CD4-positive, CD25-positive, alpha-beta regulatory T cell (primary cell): ENCODE measurements around the gene COX7A2. TPM values are rescaled to one million over a fixed set of nuclear protein-coding genes. Genes with fewer than 3 reads are reported as not detected.
A peak's percentile ranks its signal among the peaks of the same experiment; 100 is the strongest.

Experiments used
- ATAC-seq, 2 donors: fragments of 150-1000 bp; cut with Tn5 transposase; one replicate each; pipeline ENCODE4 v1.10.0; 2021; ENCODE audit warnings: low read depth in 2 of 2, moderate number of reproducible peaks in 2 of 2, moderate library complexity in 1 of 2
- DNase-seq, 3 donors: peaks; one replicate each; pipeline versions ENCODE4 v3.0.0 to v3.0.0-alpha.2; 2012 to 2022; ENCODE audit warnings: mixed read lengths in 1 of 3
- H3K27ac ChIP-seq: one replicate; pipeline ENCODE4 v1.7.0; 2013; ENCODE audit warnings: mild to moderate bottlenecking, low read length; ENCODE audit not compliant: insufficient read depth, poor library complexity, severe bottlenecking
- H3K27me3 ChIP-seq: one replicate; pipeline ENCODE4 v1.7.0; 2013; ENCODE audit warnings: low read length; ENCODE audit not compliant: control insufficient read depth, insufficient read depth
- H3K36me3 ChIP-seq: one replicate; pipeline ENCODE4 v1.7.0; 2013; ENCODE audit warnings: mild to moderate bottlenecking, low read length, moderate library complexity; ENCODE audit not compliant: control insufficient read depth, insufficient read depth
- H3K4me1 ChIP-seq: 2 replicates; pipeline ENCODE4 v1.7.0; 2013; ENCODE audit warnings: mild to moderate bottlenecking, low read length; ENCODE audit not compliant: insufficient read depth, control insufficient read depth, poor library complexity, severe bottlenecking
- H3K4me3 ChIP-seq: one replicate; pipeline ENCODE4 v1.7.0; 2013; ENCODE audit warnings: low read depth, mild to moderate bottlenecking, low read length, moderate library complexity
- H3K9me3 ChIP-seq, 2 experiments: 1 replicate in 1 of 2; 2 replicates in 1 of 2; pipeline ENCODE4 v1.7.0; 2013; ENCODE audit warnings: low read length in 2 of 2, mild to moderate bottlenecking in 1 of 2, moderate library complexity in 1 of 2; ENCODE audit not compliant: control insufficient read depth in 2 of 2
- H3K27ac Mint-ChIP-seq, 3 donors: one replicate each; pipeline ENCODE4 v1.8.0; 2020 to 2022; ENCODE audit warnings: mild to moderate bottlenecking in 3 of 3, mixed read lengths in 3 of 3, moderate library complexity in 2 of 3
- H3K27me3 Mint-ChIP-seq: one replicate; pipeline ENCODE4 v1.8.0; 2022; ENCODE audit warnings: mild to moderate bottlenecking, mixed read lengths
- H3K36me3 Mint-ChIP-seq: one replicate; pipeline ENCODE4 v1.8.0; 2020; ENCODE audit warnings: mixed read lengths
- H3K4me1 Mint-ChIP-seq, 4 donors: one replicate each; pipeline ENCODE4 v1.8.0; 2020 to 2022; ENCODE audit warnings: mixed read lengths in 4 of 4, mild to moderate bottlenecking in 1 of 4
- H3K4me3 Mint-ChIP-seq, 4 donors: one replicate each; pipeline ENCODE4 v1.8.0; 2020 to 2022; ENCODE audit warnings: mild to moderate bottlenecking in 4 of 4, mixed read lengths in 4 of 4, moderate library complexity in 3 of 4
- H3K9me3 Mint-ChIP-seq, 7 donors: one replicate each; pipeline ENCODE4 v1.8.0; 2020 to 2022; ENCODE audit warnings: mixed read lengths in 7 of 7, mild to moderate bottlenecking in 3 of 7, moderate library complexity in 2 of 7
- polyA plus RNA-seq, 4 donors: library from polyadenylated mRNA; unstranded; fragments of 300-500 nt; fragmentation: Illumina TruSeq; gene quantifications; one replicate each; pipeline ENCODE4 v1.2.3, GENCODE V29; 2021
- total RNA-seq: library from RNA; stranded (reverse); gene quantifications from one replicate; pipeline ENCODE4 v1.2.3, GENCODE V29; 2022

The COX7A2 gene
- total and polyA plus RNA-seq, 5 donors from 2014 or later = 216 to 1,158 (median 996) TPM

DNA sequence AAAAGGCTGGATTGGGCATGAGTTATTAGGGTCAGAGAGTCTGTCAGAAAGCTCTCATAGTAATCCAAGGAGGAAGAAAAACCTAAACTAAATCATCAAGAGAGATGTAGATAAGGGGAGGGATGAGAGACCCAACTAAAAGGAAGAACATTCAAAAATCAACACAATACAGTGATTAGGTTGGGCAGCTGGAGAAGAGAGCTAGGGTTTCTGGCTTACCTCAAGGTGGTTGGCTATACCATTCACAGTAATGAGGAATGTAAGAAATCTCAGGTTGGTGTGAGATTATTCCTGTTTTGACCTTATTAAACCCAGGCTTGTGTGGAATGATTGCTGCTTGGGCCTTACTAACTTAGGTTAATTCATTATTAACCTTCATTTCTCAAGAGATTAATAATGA lies 6.2 kb upstream of the COX7A2 start:
- Mint-ChIP-seq H3K4me1 (peaks cover 0 to 14% (median under 1%) of the 10 kb centered on the region in 4 donors), H3K27ac (no peak overlapping the region), H3K36me3 (peaks cover 13% of the 10 kb centered on the region), H3K9me3 (peaks cover 0 to 2% (median 0%) of the 10 kb centered on the region in 7 donors), H3K4me3 (no peak overlapping the region), H3K27me3 (peaks cover 11% of the 10 kb centered on the region)
- no peaks in the 10 kb centered on the region for H3K4me1 ChIP-seq
- ATAC-seq (no peak), DNase-seq (no peak)
- no peak overlapping the region for H3K27ac ChIP-seq
- H3K36me3 ChIP-seq = peaks cover 7% of the 10 kb centered on the region
- H3K9me3 ChIP-seq = no peaks in the 10 kb centered on the region
- peaks cover 4% of the 10 kb centered on the region for H3K27me3 ChIP-seq
- H3K4me3 ChIP-seq = no peak overlapping the region

DNA sequence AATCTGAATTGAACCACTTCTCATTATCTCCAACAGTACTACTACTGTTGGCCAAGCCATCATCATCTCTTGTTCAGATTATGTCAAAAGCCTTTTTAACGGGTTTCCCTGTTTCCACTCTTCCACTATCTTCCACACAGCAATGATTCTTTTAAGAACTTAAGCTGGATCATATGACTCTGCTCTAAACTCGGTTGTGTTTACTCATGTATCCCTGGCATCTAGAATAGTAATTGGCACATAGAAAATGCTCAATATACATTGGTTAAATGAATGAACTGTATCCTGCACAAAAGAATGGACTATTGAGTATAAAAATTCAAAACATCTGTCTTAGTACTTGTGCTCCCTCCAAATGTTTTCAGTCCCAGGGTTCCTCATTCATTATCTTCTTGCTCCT lies 2.8 kb upstream of the COX7A2 start:
- ATAC-seq (no peak), DNase-seq (no peak)
- Mint-ChIP-seq H3K9me3 (peaks cover 0 to 2% (median 0%) of the 10 kb centered on the region in 7 donors), H3K36me3 (peaks cover 3% of the 10 kb centered on the region), H3K4me1 (peaks cover 8 to 23% (median 22%) of the 10 kb centered on the region in 4 donors), H3K4me3 (peak overlapping the region in 2 of 4 donors; percentile 73 to 81), H3K27ac (no peak overlapping the region), H3K27me3 (peaks cover 19% of the 10 kb centered on the region)
- peaks cover 5% of the 10 kb centered on the region for H3K27me3 ChIP-seq
- H3K9me3 ChIP-seq = no peaks in the 10 kb centered on the region
- H3K36me3 ChIP-seq = no peaks in the 10 kb centered on the region
- no peak overlapping the region for H3K4me3 ChIP-seq
- H3K4me1 ChIP-seq = peaks cover 7% of the 10 kb centered on the region
- no peak overlapping the region for H3K27ac ChIP-seq

DNA sequence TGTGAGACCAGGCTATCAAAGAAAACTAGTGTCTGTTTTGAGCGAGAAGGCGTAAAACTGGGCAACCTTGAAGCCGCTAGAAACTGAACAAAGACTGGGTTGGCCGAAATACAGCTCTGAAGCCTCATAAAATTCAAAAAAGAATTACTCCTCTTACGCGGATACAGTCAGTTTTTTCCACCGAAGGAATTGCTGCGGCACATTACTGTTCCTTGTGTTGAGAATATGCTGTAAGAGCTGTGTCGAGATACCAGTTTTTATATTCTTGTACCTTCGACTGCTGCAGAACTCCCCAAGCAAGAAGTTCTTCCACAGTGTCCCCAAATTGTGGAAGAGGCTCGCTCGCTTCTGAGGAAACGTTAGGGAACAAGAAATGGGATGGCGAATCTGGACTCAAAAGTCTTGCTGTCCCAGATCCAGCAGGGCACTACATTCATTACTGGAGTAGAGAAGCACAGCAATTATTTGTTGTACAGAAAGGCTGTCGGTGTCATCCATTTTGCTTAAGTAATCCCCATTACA lies 523 bp upstream of the COX7A2 start:
- peak in 1 of 2 donors; percentile 7 for ATAC-seq
- no peak for DNase-seq
- Histone ChIP-seq H3K27ac (peak overlapping the region; percentile 96), H3K4me3 (peak overlapping the region; percentile 98), H3K9me3 (no peaks in the 10 kb centered on the region), H3K27me3 (peaks cover 5% of the 10 kb centered on the region), H3K4me1 (peaks cover 7% of the 10 kb centered on the region), H3K36me3 (peaks cover 19% of the 10 kb centered on the region)
- H3K27me3 Mint-ChIP-seq = peaks cover 19% of the 10 kb centered on the region
- peaks cover 14% of the 10 kb centered on the region for H3K36me3 Mint-ChIP-seq
- peaks cover 22 to 44% (median 37%) of the 10 kb centered on the region in 4 donors for H3K4me1 Mint-ChIP-seq
- H3K4me3 Mint-ChIP-seq = peak overlapping the region; percentile 93 to 99 (median 98)
- peak overlapping the region; percentile 97 to 100 (median 98) for H3K27ac Mint-ChIP-seq
- H3K9me3 Mint-ChIP-seq = peaks cover 0 to 2% (median 0%) of the 10 kb centered on the region in 7 donors

DNA sequence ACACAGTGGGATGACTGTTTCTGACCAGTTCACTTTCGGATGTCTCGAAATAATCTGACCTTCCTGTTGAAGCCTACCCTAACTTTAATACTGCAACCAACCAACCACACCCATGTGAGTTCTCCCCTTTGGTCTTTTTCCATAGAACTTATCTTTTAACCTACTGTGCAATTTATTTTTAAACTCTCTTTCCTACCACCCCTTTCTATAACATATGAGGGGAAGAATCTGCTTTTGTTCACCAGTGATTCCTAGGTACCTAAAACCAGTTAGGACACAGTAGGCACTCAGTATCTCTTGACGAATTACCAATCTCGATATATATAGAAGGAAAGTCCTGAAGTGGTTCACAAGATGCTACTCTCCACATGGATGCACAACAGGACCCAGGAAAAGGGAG lies 7.0 kb downstream of the COX7A2 start:
- Mint-ChIP-seq H3K27ac (no peak overlapping the region), H3K36me3 (peaks cover 19% of the 10 kb centered on the region), H3K4me1 (peaks cover 17 to 30% (median 20%) of the 10 kb centered on the region in 4 donors), H3K27me3 (no peaks in the 10 kb centered on the region), H3K9me3 (no peaks in the 10 kb centered on the region), H3K4me3 (no peak overlapping the region)
- H3K9me3 ChIP-seq = no peaks in the 10 kb centered on the region
- H3K4me1 ChIP-seq = no peaks in the 10 kb centered on the region
- no peak for ATAC-seq
- no peaks in the 10 kb centered on the region for H3K27me3 ChIP-seq
- no peak overlapping the region for H3K4me3 ChIP-seq
- H3K36me3 ChIP-seq = peaks cover 41% of the 10 kb centered on the region
- no peak for DNase-seq
- no peak overlapping the region for H3K27ac ChIP-seq

DNA sequence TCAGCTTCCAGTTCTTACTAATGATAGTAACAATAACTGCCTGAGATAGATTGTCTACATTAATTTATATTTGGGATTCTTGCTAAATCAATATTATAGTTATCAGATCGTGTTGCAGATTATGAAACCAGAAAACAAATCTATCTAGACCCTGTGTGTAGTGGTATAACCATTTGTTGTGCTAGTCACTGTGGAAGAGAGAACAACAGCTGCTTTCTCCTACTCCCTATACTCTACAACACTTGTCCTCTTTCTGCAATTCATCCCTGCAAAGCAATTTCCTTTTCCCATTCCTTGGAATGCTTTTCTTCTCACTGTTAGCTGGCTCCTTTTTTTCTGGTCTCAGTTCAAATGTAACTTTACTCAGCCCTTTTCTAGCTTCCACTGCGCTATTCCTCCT lies 8.3 kb downstream of the COX7A2 start:
- Mint-ChIP-seq H3K27me3 (no peaks in the 10 kb centered on the region), H3K4me3 (no peak overlapping the region), H3K9me3 (no peaks in the 10 kb centered on the region), H3K27ac (no peak overlapping the region), H3K36me3 (peaks cover 19% of the 10 kb centered on the region), H3K4me1 (peaks cover 10 to 17% (median 10%) of the 10 kb centered on the region in 4 donors)
- DNase-seq (no peak), ATAC-seq (no peak)
- H3K27ac ChIP-seq = no peak overlapping the region
- H3K27me3 ChIP-seq = no peaks in the 10 kb centered on the region
- H3K9me3 ChIP-seq = no peaks in the 10 kb centered on the region
- H3K4me3 ChIP-seq = no peak overlapping the region
- no peaks in the 10 kb centered on the region for H3K4me1 ChIP-seq
- H3K36me3 ChIP-seq = peaks cover 31% of the 10 kb centered on the region

DNA sequence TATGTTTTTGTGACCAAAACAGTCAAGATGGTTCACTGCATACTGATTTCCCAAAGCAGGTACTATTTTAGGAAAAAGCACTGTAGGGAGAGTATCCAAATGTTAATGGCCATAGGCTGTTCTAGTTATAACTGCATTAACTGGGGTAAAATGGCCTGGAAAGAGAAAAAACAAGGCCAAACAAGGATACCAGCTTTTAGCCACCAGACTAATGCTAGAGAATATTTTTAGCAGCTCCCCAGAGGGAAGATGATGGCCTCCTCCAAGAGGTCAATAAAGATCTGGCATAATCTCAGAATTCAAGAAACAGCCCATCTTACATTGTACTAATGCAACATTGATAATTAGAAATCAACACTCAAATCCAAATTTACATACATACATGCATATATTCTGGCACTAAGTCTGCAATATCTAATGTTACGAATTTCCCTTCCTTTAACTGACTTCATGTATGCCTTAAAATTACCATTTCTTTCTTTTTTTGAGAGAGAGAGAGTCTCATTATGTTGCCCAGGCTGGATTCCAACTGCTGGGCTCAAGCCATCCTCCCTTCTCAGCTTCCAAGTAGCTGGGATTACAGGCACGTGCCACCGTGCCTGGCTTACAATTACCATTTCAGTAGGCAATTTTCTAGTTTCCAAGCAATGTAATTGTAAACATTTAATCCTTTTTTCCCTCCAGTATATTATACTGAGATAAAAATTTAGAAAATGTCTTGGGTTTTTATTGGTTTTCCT lies 9.3 kb downstream of the COX7A2 start:
- Histone ChIP-seq H3K36me3 (peaks cover 23% of the 10 kb centered on the region), H3K9me3 (no peaks in the 10 kb centered on the region), H3K4me1 (no peaks in the 10 kb centered on the region), H3K27me3 (no peaks in the 10 kb centered on the region), H3K27ac (no peak overlapping the region), H3K4me3 (no peak overlapping the region)
- peaks cover 10% of the 10 kb centered on the region for H3K36me3 Mint-ChIP-seq
- H3K4me3 Mint-ChIP-seq = no peak overlapping the region
- no peak overlapping the region for H3K27ac Mint-ChIP-seq
- no peaks in the 10 kb centered on the region for H3K27me3 Mint-ChIP-seq
- H3K4me1 Mint-ChIP-seq = peaks cover under 1 to 7% (median 3%) of the 10 kb centered on the region in 4 donors
- ATAC-seq = no peak
- H3K9me3 Mint-ChIP-seq = no peaks in the 10 kb centered on the region
- no peak for DNase-seq

DNA sequence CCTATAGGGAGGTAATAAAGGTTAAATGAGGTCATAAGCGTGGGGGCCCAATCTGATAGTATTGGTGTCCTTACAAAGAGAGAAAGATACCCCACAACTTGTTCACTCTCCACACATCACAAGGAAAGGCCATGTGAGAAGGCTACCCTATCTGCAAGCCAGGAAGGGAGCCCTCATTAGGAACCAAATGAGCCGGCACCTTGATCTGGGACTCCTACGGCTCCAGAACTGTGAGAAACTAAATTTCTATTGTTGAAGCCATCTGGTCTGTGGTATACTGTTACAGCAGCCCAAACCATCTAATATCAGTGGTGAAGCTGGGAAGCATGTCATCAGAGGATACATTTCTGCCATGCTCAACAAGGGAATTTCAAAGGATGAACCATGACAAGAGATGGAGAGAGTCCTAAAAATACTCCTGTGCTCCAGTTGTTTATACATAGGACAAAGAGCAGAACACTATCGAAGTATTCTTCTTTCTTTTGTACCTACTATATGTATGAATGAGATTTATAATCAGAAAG lies 10.4 kb downstream of the COX7A2 start:
- Mint-ChIP-seq H3K4me3 (no peak overlapping the region), H3K4me1 (peaks cover 0 to 5% (median 1%) of the 10 kb centered on the region in 4 donors), H3K9me3 (no peaks in the 10 kb centered on the region), H3K27me3 (no peaks in the 10 kb centered on the region), H3K27ac (no peak overlapping the region), H3K36me3 (peaks cover 4% of the 10 kb centered on the region)
- Histone ChIP-seq H3K27me3 (no peaks in the 10 kb centered on the region), H3K36me3 (peaks cover 15% of the 10 kb centered on the region), H3K4me1 (no peaks in the 10 kb centered on the region), H3K9me3 (no peaks in the 10 kb centered on the region), H3K27ac (no peak overlapping the region), H3K4me3 (no peak overlapping the region)
- DNase-seq = no peak
- no peak for ATAC-seq
